Omental fat pad (tissue), 4 donors: Measurements from ENCODE around the gene CNMD. TPM values are rescaled to one million over a fixed set of nuclear protein-coding genes. Genes with fewer than 3 reads are reported as not detected.

Source experiments
- ATAC-seq: fragments of 150-250 bp; one replicate; pipeline ENCODE4 v1.9.1; 2016; ENCODE audit warnings: mild to moderate bottlenecking, moderate library complexity; ENCODE audit not compliant: low FRiP score
- DNase-seq: peaks from one replicate; pipeline ENCODE4 v3.0.0-alpha.2; 2019; ENCODE audit warnings: low spot score
- CTCF ChIP-seq, 3 donors: fragments of 450-650 bp; IDR thresholded peaks; one replicate each; pipeline ENCODE4 v1.5.1; 2016 to 2017; ENCODE audit warnings: antibody characterized with exemption in 3 of 3, mild to moderate bottlenecking in 3 of 3, moderate library complexity in 2 of 3
- total RNA-seq, 4 donors: library from RNA; depleted of rRNA; stranded (reverse); fragments of >200 nt; gene quantifications; one replicate each; pipeline ENCODE4 v1.1.0, GENCODE V29; 2016

Gene CNMD
- total RNA-seq, 4 donors from 2014 or later: not detected

GRCh38 chr13:52746141-52746540 lies 6.5 kb upstream of the CNMD start:
- ATAC-seq (no peak), DNase-seq (no peak)
- TF ChIP-seq CTCF (IDR thresholded peaks at IDR 0.05): no peak

GRCh38 chr13:52744842-52745375 lies 5.3 kb upstream of the CNMD start:
- no peak for DNase-seq
- TF ChIP-seq CTCF (IDR thresholded peaks at IDR 0.05): no peak
- ATAC-seq: no peak

- ATAC-seq (no peak), DNase-seq (no peak)
- TF ChIP-seq CTCF (IDR thresholded peaks at IDR 0.05): no peak
These were observed 4.4 kb upstream of the CNMD start for GRCh38 chr13:52743988-52744387.

- no peak for DNase-seq
- TF ChIP-seq CTCF (IDR thresholded peaks at IDR 0.05): no peak
- ATAC-seq: no peak
These were observed 3.9 kb upstream of the CNMD start for GRCh38 chr13:52743569-52743968.

GRCh38 chr13:52738719-52739467 lies 727 bp downstream of the CNMD start:
- ATAC-seq (no peak), DNase-seq (no peak)
- no peak for TF ChIP-seq CTCF (IDR thresholded peaks at IDR 0.05)

GRCh38 chr13:52737965-52738364 lies 1.7 kb downstream of the CNMD start:
- no peak for TF ChIP-seq CTCF (IDR thresholded peaks at IDR 0.05)
- DNase-seq (no peak), ATAC-seq (no peak)

GRCh38 chr13:52737451-52737850 lies 2.2 kb downstream of the CNMD start:
- no peak for DNase-seq
- no peak for ATAC-seq

More at GRCh38 chr13:52737451-52737850, 2.2 kb downstream of the CNMD start:
- TF ChIP-seq CTCF (IDR thresholded peaks at IDR 0.05): no peak
